Right ventricle myocardium inferior (tissue), 1 donor: ENCODE data around the gene MED13L. TPM values are rescaled to one million over a fixed set of nuclear protein-coding genes. Genes with fewer than 3 reads are reported as not detected.

Experiments used
- ATAC-seq: fragments of 200-7000 bp; cut with Tn5 transposase; one replicate; pipeline ENCODE4 v1.9.1; 2020; ENCODE audit warnings: mild to moderate bottlenecking, moderate library complexity
- DNase-seq: peaks from one replicate; pipeline ENCODE4 v3.0.0; 2021; ENCODE audit errors: missing footprints
- intact Hi-C: fragments of 100-400 bp; cut with DNase I; formaldehyde crosslinking; loops from one replicate; pipeline ENCODE4 v1.11.0; 2022
- total RNA-seq: library from RNA; stranded (reverse); fragmentation: NEBNext Ultra II Directional; extraction: Animal tissue kit (Norgen Biotek cat#: 25700); gene quantifications from one replicate; pipeline ENCODE4 v1.2.1, GENCODE V29; 2021
- donor health status: DM: no; HTN: yes; CAD: no; lungs with severe emphysema.

The MED13L gene
- total RNA-seq, 1 donor from 2014 or later, result 59.8 TPM

DNA sequence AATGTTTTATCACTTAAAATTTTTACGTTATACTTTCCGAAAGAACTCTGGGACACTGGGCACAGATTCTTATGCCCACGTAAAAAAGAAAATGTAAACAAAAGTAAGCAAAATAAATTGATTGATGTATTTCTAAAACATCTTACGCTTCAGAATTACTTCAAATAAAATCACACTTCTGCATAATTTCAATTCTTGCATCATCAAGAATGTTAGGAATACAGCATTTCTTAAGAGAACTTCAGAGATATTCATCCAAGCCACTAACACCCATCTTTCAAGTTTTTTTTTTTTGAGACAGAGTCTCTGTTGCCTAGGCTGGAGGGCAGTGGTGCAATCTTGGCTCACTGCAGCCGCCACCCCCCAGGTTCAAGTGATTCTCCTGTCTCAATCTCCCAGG lies 180.6 kb downstream of the MED13L start:
- intact Hi-C loops, result no loop called here
- no peak for ATAC-seq
- no peak for DNase-seq

DNA sequence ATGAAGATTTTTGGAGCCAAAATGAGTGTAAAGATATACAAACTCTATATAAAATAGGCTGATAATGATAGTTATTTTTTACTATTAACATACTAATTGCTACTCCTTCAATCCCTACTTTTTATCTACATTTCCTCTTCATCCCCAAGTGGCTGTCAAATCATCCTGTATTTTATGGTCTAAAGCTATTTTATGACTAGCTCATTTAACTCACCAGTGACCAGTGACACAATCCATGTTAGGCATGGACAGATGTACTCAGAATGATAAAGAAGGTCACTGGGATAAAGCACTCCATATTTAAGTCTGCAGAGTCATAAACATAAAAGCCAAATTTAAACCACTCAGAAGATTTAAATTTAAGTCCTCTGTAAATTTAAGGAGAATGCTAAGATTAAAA lies 183.0 kb downstream of the MED13L start:
- no peak for ATAC-seq
- intact Hi-C loops, result no loop called here
- DNase-seq, result no peak

DNA sequence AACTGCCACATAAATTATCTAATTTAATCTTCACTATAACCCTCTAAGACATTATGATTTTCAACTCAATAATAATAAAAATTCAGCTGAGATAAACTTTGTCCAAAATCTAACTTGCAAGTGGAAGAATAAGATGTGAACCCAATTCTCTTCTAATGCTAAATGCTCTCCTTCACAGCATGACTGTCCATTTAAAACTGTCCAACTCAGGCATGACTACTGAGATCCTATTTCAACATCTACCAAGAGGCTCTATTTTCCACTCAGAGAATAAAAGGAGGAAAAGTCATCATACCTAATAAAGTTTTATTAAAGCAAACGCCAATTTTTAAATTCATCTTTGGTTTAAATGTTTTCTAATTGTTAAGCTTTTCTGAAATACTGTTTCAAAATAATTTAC lies 183.6 kb downstream of the MED13L start:
- no peak for DNase-seq
- ATAC-seq, result no peak
- intact Hi-C loops, result no loop called here

DNA sequence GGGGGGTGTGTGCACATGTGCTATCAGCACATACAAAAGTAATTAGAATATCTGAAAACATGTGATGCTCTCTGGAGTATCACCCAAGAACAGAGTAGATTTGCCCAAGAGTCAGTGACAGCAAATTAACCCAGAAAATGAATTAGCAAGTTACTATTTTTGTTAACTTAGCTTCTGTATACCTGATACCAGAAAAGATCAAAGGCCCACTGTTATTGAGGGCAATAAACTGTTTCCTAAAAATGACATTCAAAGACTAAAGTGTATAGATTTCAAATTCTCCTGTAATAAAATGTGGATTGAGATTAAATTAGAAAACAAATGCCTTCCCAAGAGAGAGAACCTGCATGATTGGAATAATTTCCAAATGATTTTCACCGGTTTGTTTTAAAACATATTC lies 184.7 kb downstream of the MED13L start:
- DNase-seq (no peak), ATAC-seq (no peak)
- intact Hi-C loops, result no loop called here

DNA sequence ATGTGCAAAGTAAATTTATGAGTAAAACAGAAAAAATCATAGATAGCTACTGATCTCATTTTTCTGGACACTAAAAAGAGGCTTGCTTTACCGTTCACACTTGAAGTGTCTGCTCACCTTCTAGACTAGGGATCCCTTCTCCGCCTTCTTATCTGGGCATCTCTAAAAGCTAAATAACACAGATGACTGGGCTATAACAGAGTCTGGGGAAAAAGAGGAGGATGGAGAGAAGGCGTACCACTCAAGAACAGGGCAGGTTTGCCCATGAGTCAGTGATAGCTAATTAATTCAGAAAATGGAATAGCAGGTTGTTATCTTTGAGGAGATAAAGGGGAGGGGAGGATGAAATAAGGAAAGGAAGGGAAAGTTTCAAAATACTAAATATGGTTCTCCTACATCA lies 185.3 kb downstream of the MED13L start:
- ATAC-seq, result no peak
- intact Hi-C loops, result no loop called here

DNA sequence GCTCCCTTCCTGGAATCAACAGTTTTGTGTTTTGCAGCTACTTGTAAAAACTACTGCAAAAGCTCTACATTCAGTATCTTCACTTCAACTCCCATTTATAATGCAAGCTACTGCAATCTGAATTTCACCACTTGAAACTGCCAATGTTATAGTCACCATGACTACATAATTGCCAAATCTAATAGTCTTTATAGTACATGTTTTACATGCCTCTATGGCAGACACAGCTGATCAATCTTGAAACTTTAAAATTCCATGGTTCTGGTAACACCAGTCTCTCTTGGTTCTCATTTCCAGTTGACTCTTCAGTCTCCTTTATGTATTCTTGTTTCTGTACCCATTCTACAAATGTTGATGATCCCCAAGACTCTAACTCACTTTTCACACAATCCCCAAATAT lies 185.9 kb downstream of the MED13L start:
- DNase-seq (no peak), ATAC-seq (no peak)
- intact Hi-C loops, result no loop called here

More for the DNA sequence above, 185.3 kb downstream of the MED13L start:
- no peak for DNase-seq

DNA sequence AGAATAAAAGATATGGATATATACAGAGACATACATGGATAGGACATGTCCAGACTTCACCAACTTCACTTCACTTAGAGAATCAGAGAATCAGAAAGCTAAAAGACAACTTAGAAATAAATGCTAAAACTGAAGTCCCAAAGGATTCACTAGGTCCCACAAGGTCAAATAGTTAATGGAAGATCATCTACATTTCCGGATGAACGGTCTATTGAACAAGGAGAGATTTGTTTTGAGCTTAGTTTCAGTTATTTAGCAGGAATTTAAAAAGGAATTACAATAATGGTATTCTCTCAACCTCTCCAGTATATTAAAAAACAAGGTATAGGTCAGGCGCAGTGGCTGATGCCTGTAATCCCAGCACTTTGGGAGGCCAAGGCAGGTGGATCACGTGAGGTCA lies 187.0 kb downstream of the MED13L start:
- ATAC-seq (no peak), DNase-seq (no peak)
- intact Hi-C loops, result no loop called here

DNA sequence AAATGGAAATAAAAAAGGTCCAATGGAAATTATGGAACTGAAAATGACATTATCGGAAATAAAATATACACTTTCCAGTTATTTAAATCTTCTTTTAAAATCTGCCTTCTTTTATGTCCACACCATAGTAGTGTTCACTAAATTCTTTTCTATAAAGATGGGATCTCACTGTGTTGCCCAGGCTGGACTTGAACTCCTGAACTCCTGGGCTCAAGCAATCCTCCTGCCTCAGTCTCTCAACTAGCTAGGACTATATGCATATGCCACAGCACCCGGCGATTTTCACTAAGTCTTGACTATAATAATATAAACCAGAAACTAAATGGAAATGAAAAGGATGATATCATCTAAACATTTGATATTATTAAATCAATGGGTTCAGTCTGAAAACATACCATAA lies 188.4 kb downstream of the MED13L start:
- DNase-seq, result no peak
- intact Hi-C loops, result no loop called here
- ATAC-seq, result no peak

DNA sequence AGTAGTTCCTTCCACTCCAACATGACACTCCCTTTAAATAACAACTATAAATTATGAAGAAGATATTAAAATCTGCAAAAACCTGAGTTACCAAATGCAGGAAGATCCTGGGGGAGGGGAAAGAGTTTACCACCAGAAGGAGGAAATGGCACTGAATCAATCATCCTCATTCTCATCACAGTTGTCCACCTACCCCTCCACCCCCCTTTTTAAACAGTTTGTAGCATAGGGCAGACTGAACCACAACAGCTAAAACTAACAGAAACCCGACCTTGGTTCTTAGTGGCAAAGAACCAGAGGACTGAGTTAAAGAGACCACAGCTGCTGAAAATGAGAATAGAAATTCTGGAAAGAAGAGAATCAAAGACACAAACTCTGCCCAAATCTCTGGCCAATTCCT lies 189.5 kb downstream of the MED13L start:
- intact Hi-C loops, result no loop called here
- DNase-seq, result no peak
- ATAC-seq, result no peak

DNA sequence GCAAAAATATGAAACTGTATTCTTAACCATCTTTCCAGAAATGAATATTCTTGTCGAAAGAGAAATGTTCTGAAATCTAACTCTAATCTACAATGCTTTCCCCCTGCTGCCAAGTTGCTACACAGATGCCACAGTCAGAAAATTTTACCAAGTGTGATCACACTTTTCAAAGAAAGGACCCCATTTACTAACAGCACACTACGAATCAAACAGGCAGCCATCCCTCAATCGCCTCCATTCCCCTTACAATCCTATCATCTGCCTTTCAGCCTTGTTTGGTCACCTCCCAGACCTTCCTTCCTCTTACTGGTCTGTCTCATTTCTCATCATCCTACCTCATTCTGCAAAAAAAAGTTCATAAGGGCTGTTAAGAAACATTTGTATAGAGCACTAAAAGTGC lies 190.1 kb downstream of the MED13L start:
- intact Hi-C loops, result no loop called here
- no peak for DNase-seq
- ATAC-seq, result no peak

DNA sequence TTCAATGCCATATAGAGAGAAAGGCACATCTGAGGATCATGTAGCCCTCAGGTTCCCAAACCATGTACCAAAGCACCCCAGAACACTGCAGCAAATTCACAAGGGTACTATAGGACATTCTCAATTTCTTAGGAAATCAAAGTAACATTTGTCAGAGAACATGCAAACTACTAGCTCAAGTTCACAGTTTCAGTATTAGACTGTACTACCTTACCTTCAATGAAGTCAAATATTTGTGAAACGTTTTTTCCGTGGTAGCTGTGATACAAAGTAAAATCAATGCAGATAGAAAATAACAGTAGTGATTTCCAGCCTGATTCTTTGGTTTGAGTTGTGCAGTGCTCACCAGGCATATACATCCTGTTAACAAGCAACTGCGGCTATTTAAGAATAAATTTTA lies 197.1 kb downstream of the MED13L start:
- DNase-seq (no peak), ATAC-seq (no peak)
- intact Hi-C loops, result no loop called here

DNA sequence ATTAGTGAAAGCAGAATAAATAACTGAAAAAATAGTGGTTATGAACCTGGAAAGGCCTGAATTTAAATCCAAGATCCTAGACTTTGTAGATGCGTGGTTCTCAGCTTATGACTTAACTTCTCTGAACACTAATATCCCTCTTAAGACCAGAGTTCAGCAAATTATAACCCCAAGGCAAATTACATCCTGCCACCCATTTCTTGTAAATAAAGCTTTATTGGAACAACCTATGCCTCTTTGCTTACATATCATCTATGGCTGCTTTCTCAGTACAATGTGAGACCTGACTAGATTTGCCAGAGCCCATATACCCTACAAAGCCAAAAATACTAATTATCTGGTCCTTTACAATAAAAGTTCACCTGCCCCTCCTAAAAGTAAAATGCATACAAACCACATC lies 199.1 kb downstream of the MED13L start:
- intact Hi-C loops, result no loop called here
- no peak for ATAC-seq
- no peak for DNase-seq

DNA sequence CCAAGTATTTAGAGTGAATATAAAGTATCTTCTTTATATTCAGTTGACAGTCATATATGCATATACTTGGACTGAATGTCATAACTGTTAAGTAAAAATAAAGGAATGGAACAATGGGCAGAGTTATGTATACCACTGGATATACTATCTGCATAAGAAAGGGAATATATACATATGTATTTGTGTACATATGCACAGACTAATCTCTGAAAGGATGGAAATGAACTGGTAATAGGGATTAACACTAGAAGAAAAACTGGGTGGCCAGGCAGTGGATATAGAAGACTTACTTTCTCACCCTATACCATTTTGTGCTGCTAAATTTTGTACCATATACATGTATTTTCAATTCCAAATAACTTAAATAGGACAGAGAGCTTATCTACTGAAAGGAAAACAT lies 200.1 kb downstream of the MED13L start:
- intact Hi-C loops, result no loop called here
- DNase-seq (no peak), ATAC-seq (no peak)

DNA sequence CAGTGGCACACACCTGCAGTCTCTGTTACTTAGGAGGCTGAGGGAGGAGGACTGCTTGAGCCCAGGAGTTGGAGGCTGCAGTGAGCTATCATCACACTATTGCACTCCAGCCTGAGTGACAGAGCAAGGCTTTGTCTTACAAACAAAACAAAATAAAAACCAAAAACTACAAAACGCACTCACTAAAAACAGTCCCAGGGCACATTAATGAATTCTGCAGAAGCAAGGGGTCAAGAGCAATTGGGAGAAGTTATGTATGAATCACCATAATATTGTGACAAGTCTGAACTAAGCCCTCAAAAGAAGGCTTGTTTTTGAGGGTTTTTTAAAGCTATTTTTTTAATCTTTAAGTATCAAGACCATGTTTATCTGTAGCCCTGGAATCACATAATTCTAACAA lies 201.1 kb downstream of the MED13L start:
- intact Hi-C loops, result no loop called here
- DNase-seq (no peak), ATAC-seq (no peak)

DNA sequence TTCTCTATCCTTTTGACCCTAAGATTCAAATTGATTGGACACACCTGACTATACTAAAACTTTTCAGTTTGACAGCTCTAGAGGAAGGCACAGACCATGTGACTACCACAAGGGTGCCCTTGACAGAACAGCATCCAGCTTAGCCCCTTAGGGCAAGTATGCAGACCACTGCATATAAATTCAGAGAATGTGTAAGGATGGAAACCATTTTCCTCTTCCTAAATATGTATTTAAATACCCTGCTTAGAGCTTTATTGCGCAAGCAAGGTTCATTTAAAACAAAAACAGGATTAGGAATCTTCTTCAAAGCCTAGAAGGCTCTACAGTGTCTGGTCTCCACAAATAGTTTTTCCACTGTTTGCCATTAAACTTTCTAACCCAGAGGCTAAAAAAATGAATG lies 202.8 kb downstream of the MED13L start:
- DNase-seq (no peak), ATAC-seq (no peak)
- intact Hi-C loops, result no loop called here

DNA sequence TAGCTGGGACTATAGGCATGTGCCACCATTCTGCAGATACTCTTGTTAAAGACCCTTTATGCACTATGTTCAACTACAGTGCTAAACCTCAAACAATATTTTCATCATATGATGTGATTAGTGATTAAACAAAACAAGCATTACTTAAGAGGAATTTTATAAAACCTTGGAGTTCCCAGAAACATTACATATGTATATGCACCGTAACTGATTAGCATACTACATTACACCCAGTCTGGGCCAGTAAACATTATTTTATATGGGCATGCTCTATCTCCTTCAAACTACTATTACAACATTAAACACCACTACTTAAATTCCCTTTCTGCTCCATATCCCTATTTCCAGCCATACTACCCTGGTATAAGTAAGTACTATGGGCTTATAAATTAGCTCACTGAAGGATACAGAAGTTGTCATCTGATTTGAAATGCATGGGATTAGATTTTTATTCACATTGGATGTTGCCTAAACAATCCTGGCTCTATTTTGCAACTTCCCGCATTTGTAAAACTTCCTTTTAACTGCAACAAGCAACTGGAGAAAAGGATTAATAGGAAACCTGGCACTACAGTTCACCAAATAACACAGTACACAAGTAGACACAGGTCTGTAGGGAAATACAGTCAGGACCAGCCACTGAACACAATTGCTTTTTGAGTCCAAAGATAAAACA lies 205.8 kb downstream of the MED13L start:
- DNase-seq (no peak), ATAC-seq (no peak)
- intact Hi-C loops, result no loop called here

DNA sequence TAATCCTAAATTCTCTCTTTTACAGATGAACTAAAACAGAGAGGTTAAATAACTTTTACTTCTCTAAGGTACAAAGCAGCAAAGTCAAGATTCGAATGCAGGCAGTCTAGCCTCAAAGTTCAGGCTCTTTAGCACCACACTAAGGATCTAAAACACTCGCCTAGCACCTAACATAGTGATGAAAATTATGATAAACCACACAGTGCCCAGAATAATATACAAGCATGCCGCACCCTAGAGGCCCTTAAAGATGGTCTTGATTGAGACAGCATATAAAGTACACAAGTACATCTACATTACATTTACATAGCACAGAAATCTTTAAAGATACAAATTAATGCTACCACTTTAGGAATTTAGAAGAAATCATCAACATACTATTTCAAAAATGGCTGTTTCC lies 207.0 kb downstream of the MED13L start:
- ATAC-seq, result no peak
- intact Hi-C loops, result no loop called here
- no peak for DNase-seq

DNA sequence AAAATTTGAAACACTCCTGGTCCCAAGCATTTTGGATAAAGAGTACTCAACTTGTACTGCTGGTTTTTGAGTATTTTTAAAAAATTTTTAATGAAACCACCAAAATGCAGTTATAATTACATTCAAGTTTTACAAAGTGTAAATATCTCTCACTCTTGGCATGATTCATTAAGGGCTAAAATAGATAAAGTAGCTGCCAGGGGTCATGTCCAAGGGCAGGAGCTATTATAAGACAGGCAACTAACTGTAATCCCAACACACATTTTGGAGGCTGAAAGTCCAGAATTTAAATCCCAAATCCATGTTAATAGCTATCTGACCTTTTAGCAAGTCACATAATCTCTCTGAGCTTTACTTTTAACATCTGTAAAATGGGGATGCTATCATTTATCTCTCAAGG lies 207.6 kb downstream of the MED13L start:
- no peak for DNase-seq
- ATAC-seq, result no peak
- intact Hi-C loops, result no loop called here

DNA sequence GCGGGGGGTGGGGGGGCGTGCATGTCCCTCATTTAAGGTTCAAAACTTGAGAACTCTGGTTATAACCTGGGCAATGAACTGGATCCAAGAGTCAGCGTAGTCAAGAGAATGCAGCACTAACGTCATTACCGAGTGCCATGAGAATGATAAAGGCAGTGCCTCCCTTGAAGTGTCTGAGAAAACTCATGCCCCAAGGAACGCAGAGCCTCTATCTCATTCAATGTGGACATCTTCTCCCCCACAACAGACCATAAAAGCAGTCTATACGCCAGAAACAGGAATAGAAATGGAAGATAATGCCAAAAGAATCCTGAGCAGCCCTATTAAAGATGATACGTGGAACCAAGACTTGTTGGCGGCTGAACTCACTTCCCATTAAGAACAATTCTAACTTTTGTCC lies 208.6 kb downstream of the MED13L start:
- DNase-seq (no peak), ATAC-seq (no peak)
- intact Hi-C loops, result no loop called here

DNA sequence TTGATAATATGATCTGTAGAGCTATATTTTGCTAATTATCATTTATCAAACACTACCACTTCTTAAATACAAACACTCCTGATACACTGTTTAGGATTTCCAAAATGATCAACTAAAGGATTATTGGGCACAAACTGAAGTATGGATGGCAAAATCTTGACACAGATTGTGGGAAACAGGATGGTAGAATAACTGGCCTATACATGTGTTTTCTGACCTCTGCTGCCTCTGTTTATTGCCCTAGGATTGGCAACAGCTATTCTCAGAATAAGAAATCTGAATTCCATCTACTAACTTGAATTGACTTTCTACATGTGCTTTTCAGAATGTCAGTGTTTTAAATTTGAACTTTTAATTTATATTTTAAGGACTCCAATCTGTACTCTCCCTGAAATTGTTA lies 209.1 kb downstream of the MED13L start:
- DNase-seq, result no peak
- intact Hi-C loops, result no loop called here
- no peak for ATAC-seq

DNA sequence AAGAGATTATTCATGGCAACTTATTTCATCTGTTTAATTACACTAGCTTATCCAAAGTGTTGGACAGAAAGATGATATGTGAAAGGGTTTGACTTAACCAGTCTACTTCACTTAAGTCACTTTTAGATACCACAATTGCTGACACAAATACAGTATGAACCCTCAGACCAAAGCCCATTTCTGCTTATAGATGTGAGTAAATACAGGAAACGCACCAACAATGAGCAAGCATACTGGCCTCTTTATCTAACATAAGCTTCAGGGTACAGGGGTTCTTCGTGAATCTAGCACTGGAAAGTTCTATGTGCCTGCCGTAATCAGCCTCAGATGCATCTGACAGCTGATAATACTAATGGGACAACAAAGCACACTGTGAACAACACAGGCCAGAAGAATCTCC lies 209.6 kb downstream of the MED13L start:
- ATAC-seq (peak; percentile 30), DNase-seq (no peak)
- intact Hi-C loops, result no loop called here
